Renal cortical epithelial cell (primary cell): Measurements from ENCODE around the gene CHD6. TPM values are rescaled to one million over a fixed set of nuclear protein-coding genes. Genes with fewer than 3 reads are reported as not detected.
A peak's percentile ranks its signal among the peaks of the same experiment; 100 is the strongest.

Source experiments
- DNase-seq: peaks from one replicate; pipeline ENCODE4 v3.0.0-alpha.2; 2011; ENCODE audit warnings: low read depth
- total RNA-seq: library from RNA; depleted of rRNA; stranded (reverse); fragments of >200 nt; gene quantifications from 2 replicates; pipeline ENCODE4 v1.2.3, GENCODE V29; 2014

Gene CHD6, protein sequence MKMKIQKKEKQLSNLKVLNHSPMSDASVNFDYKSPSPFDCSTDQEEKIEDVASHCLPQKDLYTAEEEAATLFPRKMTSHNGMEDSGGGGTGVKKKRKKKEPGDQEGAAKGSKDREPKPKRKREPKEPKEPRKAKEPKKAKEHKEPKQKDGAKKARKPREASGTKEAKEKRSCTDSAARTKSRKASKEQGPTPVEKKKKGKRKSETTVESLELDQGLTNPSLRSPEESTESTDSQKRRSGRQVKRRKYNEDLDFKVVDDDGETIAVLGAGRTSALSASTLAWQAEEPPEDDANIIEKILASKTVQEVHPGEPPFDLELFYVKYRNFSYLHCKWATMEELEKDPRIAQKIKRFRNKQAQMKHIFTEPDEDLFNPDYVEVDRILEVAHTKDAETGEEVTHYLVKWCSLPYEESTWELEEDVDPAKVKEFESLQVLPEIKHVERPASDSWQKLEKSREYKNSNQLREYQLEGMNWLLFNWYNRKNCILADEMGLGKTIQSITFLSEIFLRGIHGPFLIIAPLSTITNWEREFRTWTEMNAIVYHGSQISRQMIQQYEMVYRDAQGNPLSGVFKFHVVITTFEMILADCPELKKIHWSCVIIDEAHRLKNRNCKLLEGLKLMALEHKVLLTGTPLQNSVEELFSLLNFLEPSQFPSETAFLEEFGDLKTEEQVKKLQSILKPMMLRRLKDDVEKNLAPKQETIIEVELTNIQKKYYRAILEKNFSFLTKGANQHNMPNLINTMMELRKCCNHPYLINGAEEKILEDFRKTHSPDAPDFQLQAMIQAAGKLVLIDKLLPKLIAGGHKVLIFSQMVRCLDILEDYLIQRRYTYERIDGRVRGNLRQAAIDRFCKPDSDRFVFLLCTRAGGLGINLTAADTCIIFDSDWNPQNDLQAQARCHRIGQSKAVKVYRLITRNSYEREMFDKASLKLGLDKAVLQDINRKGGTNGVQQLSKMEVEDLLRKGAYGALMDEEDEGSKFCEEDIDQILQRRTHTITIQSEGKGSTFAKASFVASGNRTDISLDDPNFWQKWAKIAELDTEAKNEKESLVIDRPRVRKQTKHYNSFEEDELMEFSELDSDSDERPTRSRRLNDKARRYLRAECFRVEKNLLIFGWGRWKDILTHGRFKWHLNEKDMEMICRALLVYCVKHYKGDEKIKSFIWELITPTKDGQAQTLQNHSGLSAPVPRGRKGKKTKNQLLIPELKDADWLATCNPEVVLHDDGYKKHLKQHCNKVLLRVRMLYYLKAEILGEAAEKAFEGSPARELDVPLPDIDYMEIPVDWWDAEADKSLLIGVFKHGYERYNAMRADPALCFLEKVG (N-terminal part only)
- total RNA-seq, result 12.7 and 45.5 TPM in 2 replicates

DNA sequence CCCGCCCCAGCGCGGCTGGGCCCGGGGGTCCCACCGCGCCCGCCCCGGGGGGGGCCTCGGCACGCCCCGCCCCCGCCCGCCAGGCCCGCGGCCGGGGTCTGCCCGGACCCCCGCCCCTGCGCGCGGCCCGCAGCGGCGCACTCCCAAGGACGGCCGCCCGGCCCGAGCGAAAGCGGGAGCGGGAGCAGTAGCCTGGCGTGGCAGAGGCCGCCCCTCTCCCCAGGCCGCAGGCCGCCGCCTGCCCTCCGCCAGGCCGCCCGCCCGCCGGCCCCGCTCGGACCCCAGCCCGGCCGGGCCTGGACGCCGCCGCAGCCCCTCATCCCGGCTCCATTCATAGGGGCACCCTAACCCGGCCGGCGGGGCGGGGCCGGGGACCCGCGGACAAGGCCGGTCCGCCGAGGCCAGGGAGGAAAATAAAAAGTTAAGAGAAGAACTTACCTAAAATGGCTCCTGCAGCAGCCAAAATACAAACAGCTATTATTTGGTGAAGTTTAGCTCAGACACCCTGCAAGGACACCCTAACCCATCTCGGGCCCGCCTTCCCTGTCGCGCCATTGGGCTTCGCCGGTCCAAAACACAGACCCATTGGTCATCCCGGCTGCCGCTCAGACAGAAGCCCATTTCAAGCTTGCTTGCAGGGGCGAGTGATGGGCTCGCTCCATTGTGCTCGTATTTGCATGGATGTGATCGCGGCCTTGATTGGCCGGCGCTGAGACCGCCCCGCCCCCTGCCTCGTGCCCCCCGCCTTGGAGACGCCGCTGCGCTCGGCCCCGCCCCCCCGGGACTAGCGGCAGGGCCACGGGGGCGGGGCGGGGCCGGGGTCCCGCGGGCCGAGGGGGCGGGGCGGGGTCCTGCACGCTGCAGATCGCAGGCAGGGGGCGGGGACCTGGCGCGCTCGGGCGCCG, at the start of gene CHD6:
Gene CHD6, minus strand, starts transcription at position 476 of the 905 bp plus-strand sequence. CDS start 67,040 bp downstream, outside the sequence.
- DNase-seq, result peak; percentile 98

DNA sequence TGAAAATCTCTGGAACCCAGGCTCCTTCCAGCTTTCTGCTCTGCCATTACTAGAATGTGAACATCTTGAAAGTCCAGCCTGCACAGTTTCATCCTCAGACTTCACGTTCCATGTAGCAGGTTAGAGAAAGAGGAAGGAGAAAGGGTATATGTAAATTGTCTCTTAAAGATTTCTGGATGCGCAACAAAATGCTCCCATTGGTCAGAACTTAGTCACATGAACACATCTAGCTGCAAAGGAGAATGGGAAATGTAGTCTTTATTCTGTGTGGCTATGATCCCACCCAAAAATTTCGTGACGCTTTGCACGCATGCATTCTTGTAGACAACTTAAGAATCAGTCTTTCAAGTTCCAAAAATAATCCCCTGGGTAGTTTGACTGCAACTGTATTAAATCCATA, 46.4 kb upstream of the CHD6 start:
- no peak for DNase-seq

DNA sequence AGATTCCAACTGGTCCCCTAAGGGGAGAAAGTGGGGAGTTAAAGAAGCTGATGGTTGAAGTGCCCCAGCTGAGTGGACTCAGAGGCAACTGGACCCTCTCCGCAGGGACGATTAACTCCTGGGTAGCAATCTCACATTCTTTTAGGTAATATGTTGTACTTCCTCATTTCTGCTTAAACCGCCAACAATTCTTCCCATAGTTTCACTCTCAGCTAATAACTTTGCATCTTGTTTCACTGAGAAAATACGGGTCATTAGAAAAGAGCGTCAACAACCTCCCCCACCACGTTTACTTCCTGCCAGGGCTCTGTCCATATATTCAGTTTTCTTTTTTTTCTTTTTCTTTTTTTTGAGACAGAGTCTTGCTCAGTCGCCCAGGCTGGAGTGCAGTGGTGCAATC, 39.5 kb upstream of the CHD6 start:
- no peak for DNase-seq

DNA sequence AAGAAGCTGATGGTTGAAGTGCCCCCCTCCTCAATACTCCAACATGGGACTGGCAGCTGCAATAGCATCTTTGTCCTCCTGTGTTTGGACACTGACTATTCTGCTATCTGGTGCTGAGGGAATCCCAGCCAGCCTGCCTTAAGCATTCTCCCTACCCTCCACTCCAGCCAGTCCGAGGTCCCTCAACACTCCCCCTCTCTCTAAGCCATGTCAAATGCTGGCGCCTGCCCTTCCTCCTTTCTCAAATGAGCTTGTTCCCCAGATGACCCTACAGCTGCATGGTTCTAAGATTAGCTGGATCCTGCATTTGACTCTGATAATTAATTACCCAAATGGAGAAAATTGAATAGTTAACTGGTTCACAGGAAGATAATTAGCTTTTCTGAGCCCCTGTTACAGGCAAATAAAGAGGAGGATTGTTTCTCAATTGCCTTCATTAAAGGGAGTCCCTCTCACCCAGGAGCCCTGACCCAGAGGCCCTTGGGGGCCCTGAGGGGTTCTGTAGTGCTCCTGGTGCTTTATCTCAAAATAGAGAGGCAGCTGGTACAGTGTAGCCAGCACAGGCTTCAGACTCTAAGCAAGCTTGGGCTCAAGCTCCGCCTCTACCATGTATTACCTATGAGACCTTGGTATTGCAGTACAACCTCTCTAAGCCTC, 37.9 kb upstream of the CHD6 start:
- DNase-seq, result no peak

DNA sequence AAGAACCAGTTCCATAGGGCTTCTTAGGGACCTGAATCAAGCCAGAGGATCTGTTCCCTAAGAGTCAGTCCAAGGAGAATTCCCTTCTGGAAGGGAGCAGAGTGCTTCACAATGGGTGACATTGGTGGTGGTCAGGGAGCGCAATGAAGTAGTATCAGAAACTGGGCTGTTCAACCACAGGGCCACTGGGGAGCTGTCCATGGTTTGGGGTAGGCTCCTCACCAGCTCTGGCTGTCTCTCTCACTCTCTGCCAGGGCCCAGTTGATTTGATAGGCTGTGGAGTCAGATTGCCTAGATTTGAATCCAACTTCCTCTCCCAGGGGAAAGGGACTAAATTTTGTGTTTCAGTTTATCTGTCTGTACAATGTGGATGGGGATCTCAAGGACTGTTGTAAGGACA, 36.7 kb upstream of the CHD6 start:
- DNase-seq, result no peak

DNA sequence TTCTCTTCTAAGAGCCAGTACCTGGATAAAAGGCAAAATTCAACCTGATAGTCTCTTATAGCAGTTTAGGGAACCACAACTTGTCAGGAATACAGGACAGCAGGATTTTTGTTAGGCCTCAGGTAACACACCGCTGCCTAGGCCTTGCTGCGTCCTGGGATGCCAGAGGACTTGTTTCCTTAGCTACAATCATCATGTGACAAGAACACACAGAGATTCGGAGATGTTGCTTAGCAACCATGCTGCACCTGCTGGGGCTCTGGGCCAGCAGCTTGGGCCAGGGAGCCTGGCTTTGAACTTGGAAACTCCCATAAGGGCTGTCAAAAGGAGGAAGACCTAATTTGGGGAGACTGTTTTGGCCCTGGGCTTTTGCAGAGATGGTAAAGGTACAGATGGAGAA, 36.1 kb upstream of the CHD6 start:
- DNase-seq, result no peak

DNA sequence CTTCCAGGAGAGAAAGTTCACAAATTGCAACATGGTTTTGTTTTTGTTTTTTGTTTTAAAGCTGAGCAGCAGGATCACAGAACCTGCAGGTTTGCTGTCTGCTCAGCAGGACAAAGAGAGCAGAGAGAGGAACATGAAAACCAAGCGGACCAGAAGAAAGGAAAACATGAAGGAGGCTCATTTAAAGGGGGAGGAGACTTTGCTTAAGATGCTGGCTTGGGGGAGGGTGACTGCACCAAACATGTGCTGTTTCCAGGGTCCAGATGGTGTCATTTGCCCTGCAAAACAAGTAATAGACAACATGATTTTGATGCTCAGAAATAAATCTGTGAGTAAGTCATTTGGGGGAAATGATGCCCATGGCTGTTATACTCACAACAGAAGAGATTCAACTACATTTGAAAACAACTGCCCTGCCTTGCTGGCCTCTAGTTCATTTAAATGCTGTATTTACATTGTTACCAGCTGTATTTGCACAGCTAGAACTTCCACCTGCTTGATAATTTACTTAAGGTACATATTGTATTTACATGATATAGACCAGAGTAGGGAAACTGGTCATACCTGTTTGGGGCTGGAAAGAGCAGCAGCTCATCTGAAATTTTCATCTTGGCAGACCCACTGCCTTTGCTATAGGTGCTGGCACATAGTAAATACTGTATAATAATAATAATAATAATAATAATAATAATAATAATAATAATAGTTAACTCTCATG, 32.2 kb upstream of the CHD6 start:
- DNase-seq, result no peak

DNA sequence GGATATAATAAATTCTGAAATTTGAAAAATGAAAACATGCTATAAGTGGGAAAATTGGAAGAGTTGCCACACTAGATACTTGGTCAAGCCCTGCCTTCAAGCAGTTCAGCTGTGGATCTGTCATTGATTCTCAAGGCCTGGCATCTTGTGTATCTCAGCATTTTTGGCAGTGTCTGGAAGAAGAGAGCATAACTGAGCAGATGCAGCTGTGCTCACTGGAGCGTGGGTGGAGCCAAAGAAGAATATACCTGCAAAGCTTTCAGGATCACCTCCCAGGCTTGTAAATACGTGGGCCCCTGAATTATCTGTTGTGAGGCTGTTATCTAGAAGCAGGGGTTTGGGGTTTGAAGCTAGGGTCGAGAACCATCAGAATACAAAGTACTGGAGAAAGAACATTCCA, 31.3 kb upstream of the CHD6 start:
- DNase-seq, result no peak

DNA sequence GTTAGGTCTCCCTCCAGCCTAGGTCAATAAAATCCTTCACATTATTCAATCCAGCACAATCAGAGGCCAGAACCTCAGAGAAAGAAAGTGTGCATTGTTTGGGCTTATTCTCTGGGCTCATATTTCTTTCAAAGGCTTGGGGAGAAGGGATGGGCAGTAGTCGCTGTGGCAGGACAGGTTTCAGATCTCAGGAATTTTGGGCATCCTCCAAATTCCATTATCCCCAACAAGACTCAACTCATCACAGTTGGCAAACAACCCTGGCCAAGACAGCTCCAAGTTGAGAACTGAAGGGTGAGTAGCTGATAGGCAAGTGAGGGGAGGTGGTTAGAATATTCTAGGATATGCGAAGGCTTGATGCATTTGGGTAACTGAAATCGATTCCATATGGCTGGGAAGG, 27.2 kb upstream of the CHD6 start:
- no peak for DNase-seq

DNA sequence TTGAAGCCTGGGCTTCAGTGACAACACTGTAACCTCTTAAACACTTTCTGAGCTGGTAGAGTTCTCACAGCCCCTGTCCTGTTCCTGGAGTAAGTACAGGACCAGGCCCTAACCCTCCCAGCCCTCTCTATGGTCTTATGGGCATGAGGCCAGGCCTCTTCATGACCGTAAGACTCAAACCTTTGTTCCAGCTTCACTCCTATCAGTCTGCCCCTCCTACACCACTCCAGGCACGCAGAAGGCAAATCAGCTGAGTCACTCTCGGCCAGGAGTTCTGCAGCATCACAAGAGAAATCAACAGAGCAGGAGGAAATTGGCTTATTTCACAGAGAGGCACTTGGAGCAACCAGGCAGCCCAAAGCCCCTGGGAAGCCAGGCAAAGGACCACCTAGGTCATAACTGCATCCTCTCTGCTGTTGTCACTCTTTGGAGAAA, 25.3 kb upstream of the CHD6 start:
- DNase-seq, result peak; percentile 57

DNA sequence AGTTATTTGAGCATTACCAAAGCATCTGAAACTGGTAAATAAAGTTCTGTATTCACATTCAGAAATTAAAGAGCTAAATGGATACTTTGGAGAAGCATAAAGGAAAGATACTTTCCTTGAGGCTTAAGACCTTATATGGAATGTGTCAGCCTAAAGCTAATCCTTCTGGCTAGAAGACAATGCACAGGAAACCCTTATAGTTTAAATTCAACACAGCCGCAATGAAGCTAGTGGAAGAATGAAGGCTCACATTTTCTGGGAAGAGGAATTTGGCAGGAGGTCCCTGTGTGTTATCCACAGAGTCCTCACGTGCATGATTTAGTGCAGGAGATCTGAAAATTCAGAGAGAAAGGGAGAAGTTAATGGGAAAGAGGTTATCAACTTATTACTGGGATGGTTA, 21.5 kb upstream of the CHD6 start:
- DNase-seq, result no peak

DNA sequence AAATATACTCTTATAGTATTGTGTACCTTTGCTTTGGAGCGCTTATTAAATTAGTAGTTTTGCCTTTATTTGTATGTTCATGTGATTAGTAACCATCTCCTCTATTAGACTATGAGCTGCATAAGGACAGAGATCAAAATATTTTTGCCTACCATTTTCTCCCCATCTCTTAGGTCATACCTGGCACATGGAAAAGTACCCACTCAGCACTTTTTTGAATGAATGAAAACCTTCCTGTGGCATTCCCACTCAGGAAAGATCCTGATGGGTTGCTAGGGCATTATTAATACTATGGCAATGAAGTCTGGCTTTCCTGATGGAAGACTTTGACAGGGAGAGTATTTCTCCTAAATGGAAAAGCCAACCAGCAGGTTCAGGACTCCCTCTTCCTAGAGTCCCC, 20.3 kb upstream of the CHD6 start:
- no peak for DNase-seq

DNA sequence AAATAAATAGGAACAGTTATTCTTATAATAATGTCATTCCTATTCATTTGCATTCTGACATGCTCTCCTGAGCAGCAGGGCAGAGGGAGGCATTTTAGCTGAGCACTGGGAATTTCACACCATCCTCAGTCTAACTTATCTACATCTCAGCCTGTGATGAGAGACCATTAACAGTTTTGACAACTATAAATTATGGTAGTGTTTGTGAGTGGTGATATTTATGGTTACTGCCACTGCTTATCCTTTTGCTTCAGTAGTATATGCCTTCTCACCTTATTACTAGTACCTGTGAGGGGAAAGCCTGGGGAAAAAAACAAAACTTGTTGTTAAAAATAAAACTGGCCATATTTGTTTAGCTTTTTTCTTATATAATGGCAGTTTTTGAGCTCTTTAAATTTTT, 17.0 kb upstream of the CHD6 start:
- DNase-seq, result no peak

DNA sequence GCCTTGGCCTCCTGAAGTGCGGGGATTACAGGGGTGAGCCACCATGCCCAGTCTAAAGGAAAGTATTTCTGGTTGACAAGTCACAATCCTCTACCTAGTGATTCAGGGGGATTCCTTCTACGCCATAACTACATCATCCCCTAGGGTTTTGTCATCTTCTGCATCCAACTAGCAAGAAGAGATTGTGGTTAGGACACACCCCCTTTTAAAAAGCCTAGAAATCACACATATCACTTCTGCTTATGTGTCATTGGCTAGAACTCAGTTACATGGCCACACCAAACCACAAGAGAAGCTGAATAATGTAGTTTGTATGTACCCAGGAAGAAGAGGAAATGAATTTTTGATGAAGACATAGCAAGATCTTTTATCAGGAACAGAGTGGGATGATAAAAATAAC, 14.7 kb upstream of the CHD6 start:
- DNase-seq, result no peak

DNA sequence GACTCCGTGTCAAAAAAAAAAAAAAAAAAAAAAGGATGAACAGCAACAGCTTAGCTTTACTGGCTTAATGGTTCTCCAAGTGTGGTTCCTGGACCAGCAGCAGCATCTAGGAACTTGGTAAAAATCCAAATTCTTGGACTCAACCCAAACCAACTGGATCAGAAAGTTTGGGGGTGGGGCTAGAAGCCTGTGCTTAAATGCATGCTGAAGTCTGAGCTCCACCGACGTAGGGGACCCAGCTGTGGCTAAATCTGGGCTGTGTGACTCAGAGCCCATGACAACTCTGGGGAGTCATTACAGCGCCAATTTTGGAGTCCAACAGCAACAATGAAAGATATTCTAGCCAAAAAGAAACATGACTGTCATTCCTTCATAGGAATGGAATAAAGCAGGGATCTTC, 13.6 kb upstream of the CHD6 start:
- no peak for DNase-seq

DNA sequence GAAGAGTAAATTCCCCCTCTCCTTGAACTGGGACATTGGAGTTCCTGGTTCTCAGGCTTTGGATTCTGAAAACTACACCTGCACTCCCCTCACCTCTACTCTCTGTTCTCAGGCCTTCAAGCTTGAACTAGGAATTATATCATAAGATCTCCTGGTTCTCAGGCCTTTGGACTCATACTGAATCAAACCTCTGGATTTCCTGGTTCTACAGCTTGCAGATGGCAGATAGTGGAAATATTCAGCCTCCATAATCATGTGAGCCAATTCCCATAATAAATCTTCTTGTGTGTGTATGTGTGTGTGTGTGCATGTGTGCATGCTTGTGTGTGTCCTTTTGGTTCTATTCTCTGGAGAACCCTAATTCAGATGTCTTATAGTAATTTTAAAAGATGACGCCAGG, 12.7 kb upstream of the CHD6 start:
- no peak for DNase-seq

DNA sequence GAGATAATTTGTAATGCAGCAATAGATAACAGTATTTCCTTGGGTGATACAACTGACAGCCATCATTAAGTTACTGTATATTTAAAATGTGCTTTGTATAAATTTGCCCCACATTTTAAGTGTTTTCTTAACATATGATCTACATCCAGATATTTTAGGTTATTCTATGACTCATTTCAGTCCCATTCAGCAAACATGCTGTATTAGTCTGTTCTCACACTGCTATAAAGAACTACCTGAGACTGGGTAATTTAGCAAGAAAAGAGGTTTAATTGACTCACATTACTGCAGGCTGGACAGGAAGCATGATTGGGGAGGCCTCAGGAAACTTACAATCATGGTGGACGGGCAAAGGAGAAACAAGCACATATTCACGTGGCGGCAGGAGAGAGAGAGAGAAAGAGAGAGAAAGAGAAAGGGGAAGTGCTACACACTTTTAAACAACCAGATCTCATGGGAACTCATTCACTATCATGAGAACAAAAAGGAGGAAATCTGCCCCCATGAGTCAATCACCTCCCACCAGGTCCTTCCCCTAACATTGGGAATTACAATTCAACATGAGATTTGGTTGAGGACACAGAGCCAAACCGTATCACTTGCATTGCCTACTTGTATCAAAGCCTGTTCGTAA, 9.6 kb upstream of the CHD6 start:
- no peak for DNase-seq

DNA sequence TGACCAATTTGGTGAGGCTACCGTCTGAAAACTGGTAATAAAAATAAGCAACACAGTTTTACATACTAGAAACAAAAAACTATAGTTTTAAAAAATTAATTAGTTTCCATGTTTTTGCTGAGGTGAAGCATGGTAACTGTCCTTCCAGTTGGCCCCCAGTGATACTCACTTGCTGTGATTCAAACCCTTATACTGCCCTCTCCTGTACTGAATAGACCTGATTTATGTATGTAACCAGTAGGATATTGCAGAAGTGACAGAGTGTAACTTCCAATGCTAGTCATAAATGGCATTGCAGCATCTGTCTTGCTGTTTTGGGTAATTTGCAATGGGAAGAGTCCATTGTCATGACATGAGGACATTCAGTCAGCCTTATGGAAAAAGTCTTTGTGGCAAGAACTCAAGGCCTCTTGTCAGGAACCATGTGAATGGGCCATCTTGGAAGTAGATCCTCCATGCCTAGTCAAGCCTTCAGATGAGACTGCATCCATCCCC, 8.9 kb upstream of the CHD6 start:
- DNase-seq, result no peak
